ENCODE results near the gene CLDN11. TPM values are rescaled to one million over a fixed set of nuclear protein-coding genes. Genes with fewer than 3 reads are reported as not detected.
A peak's percentile ranks its signal among the peaks of the same experiment; 100 is the strongest.

Gene CLDN11
- total RNA-seq, 1 experiment from 2014 or later, result 0.22 TPM

DNA sequence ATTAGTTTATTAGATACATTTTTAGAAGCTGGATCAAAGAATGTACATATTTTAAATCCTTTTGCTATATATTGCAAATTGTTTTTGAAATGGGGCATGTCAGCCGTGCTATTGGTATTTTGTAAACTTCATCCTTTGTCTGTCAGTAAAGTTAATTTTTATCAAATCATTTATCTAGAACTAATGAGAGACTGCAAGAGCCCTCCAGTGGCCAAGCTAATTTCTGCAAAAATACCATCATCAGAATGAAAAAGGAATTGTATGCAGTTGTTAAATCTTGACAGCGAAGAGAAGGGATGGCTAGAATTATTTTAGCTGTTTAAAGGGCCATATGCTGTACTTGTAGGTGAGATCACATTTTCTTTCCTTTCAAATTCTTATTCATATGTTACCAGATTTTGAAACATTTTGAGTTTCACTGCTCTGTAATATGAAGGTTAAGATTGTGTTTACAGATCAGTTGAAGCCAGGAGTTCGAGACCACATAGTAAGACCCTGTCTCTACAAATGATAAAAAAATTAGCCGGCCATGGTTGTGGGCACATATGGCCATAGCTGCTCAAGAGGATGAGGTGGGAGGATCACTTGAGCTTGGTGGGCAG is 8.1 kb upstream of the CLDN11 start:
- peak; percentile 65 for ATAC-seq
- H3K9me2 ChIP-seq (ENCODE audit: insufficient read depth), result no peaks in the 10 kb centered on the region

More for the DNA sequence above, 8.1 kb upstream of the CLDN11 start:
- no peak overlapping the region for H3K4me3 ChIP-seq (replicated peaks in 1 of 2; ENCODE audit: low read depth in 1 of 2, low read length in 2 of 2)
- DNase-seq (ENCODE audit: low read depth, low spot score), result peak; percentile 18
- ChIA-PET POLR2A (no interaction called here), RAD21 (ENCODE audit: low non-redundant PET in 1 of 2, low total read pairs in 2 of 2, uncharacterized antibody in 2 of 2, unreplicated experiment in 2 of 2) (interaction anchor here (1.0 to 1.7 kb wide), 2 partner anchors 401 kb away, joined by 4 read pairs; no protein-coding TSS in a partner anchor), CTCF (interaction anchor here (0.6 to 6.6 kb wide), 10 partner anchors 18 to 641 kb away, joined by 3 to 212 read pairs (median 4); partner anchors contain the start of gene ACTRT3)
- no peaks in the 10 kb centered on the region for H4K20me1 ChIP-seq (ENCODE audit: insufficient read depth)
- H3K79me2 ChIP-seq (ENCODE audit: insufficient read depth, low read length), result no peaks in the 10 kb centered on the region
- H3K4me1 ChIP-seq (ENCODE audit: control insufficient read depth in 1 of 2, insufficient read depth in 2 of 2, low read length in 2 of 2), result no peaks in the 10 kb centered on the region
- no peaks in the 10 kb centered on the region for H3K27me3 ChIP-seq (ENCODE audit: insufficient read depth, low read length)
- H3K27ac ChIP-seq (ENCODE audit: low read depth, low read length), result no peak overlapping the region
- H3K9me3 ChIP-seq (ENCODE audit: control insufficient read depth in 1 of 2, insufficient read depth in 1 of 2, low read depth in 1 of 2, low read length in 2 of 2), result no peaks in the 10 kb centered on the region
- no peak overlapping the region for H3K4me2 ChIP-seq (ENCODE audit: low read length)
- no peak overlapping the region for H2AFZ ChIP-seq (ENCODE audit: low read depth, low read length, poor library complexity, severe bottlenecking)
- intact Hi-C loops (cut with micrococcal nuclease), result loop anchor here (1.0 to 10.0 kb wide), 4 partner anchors 100 to 648 kb away; partner anchors contain the start of gene LRRC31
- BruUV-seq (replicated peaks), result no TSS peak
- TF ChIP-seq EGR1 (IDR thresholded peaks at IDR 0.05; ENCODE audit: low read depth), result no peak
- TF ChIP-seq, protein P1, sequence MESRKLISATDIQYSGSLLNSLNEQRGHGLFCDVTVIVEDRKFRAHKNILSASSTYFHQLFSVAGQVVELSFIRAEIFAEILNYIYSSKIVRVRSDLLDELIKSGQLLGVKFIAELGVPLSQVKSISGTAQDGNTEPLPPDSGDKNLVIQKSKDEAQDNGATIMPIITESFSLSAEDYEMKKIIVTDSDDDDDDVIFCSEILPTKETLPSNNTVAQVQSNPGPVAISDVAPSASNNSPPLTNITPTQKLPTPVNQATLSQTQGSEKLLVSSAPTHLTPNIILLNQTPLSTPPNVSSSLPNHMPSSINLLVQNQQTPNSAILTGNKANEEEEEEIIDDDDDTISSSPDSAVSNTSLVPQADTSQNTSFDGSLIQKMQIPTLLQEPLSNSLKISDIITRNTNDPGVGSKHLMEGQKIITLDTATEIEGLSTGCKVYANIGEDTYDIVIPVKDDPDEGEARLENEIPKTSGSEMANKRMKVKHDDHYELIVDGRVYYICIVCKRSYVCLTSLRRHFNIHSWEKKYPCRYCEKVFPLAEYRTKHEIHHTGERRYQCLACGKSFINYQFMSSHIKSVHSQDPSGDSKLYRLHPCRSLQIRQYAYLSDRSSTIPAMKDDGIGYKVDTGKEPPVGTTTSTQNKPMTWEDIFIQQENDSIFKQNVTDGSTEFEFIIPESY (IDR thresholded peaks at IDR 0.05; ENCODE audit: extremely low read depth, insufficient replicate concordance, low read length), result no peak
- no peak for TF ChIP-seq POLR2A (IDR thresholded peaks at IDR 0.05; ENCODE audit: borderline replicate concordance, extremely low read depth, insufficient read depth, insufficient read length)
- no peak for TF ChIP-seq YY1 (IDR thresholded peaks at IDR 0.05; ENCODE audit: extremely low read depth, insufficient replicate concordance, low read depth, low read length)
- TF ChIP-seq JUND (IDR thresholded peaks at IDR 0.05), result no peak
- TF ChIP-seq CBX3 (IDR thresholded peaks at IDR 0.05; ENCODE audit: low read depth), result 0 out of 2 replicates have a peak, but pooled peaks have one; percentile 24
- peak; percentile 85 for TF ChIP-seq RAD21 (IDR thresholded peaks at IDR 0.05; ENCODE audit: low read depth)
- TF ChIP-seq, protein P2, sequence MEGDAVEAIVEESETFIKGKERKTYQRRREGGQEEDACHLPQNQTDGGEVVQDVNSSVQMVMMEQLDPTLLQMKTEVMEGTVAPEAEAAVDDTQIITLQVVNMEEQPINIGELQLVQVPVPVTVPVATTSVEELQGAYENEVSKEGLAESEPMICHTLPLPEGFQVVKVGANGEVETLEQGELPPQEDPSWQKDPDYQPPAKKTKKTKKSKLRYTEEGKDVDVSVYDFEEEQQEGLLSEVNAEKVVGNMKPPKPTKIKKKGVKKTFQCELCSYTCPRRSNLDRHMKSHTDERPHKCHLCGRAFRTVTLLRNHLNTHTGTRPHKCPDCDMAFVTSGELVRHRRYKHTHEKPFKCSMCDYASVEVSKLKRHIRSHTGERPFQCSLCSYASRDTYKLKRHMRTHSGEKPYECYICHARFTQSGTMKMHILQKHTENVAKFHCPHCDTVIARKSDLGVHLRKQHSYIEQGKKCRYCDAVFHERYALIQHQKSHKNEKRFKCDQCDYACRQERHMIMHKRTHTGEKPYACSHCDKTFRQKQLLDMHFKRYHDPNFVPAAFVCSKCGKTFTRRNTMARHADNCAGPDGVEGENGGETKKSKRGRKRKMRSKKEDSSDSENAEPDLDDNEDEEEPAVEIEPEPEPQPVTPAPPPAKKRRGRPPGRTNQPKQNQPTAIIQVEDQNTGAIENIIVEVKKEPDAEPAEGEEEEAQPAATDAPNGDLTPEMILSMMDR (IDR thresholded peaks at IDR 0.05 in 2 of 3, conservative IDR thresholded peaks at IDR 0.05 in 1 of 3; ENCODE audit: borderline replicate concordance in 1 of 3, insufficient read depth in 1 of 3, low read depth in 2 of 3, low read length in 2 of 3), result peak; percentile 56 to 86 (median 69)
- TF ChIP-seq EZH2phosphoT487 (IDR thresholded peaks at IDR 0.05; ENCODE audit: borderline replicate concordance), result no peak
- H3K9ac ChIP-seq (ENCODE audit: low read length), result no peak overlapping the region
- H3K36me3 ChIP-seq (ENCODE audit: control insufficient read depth in 1 of 2, insufficient read depth in 2 of 2, low read length in 2 of 2), result no peaks in the 10 kb centered on the region

All from HCT116 (cell line).